Vagina (tissue), 2 donors: ENCODE data around the gene NSUN3. TPM values are rescaled to one million over a fixed set of nuclear protein-coding genes. Genes with fewer than 3 reads are reported as not detected.

Experiments used
- DNase-seq, 2 donors: peaks; one replicate each; pipeline ENCODE4 v3.0.0-alpha.2; 2017; ENCODE audit errors: extremely low spot score in 2 of 2
- H3K27ac ChIP-seq: fragments of 200-600 bp; sonication (generic); one replicate; pipeline ENCODE4 v1.5.1; 2019
- H3K27me3 ChIP-seq: fragments of 200-600 bp; sonication (generic); one replicate; pipeline ENCODE4 v1.5.1; 2019
- H3K36me3 ChIP-seq, 2 donors: fragments of 200-600 bp; sonication (generic); one replicate each; pipeline ENCODE4 v1.5.1; 2017 to 2019
- H3K4me1 ChIP-seq: fragments of 200-600 bp; sonication (generic); one replicate; pipeline ENCODE4 v1.5.1; 2019
- H3K4me3 ChIP-seq, 2 donors: fragments of 200-600 bp; sonication (generic); 1 replicate in 1 of 2; 2 replicates in 1 of 2; pipeline ENCODE4 v1.5.1; 2016 to 2019
- H3K9me3 ChIP-seq: fragments of 200-600 bp; sonication (generic); one replicate; pipeline ENCODE4 v1.5.1; 2019
- CTCF ChIP-seq, 3 experiments: fragments of 450-650 bp in 2 of 3; fragments of 200-600 bp in 1 of 3; sonication (generic) in 1 of 3; IDR thresholded peaks; one replicate each; pipeline ENCODE4 v1.5.1; 2017 to 2019; ENCODE audit warnings: antibody characterized with exemption in 3 of 3, mild to moderate bottlenecking in 2 of 3, moderate library complexity in 2 of 3
- POLR2A ChIP-seq, 2 donors: fragments of 450-650 bp; IDR thresholded peaks; one replicate each; pipeline ENCODE4 v1.6.1; 2017; ENCODE audit warnings: antibody characterized with exemption in 2 of 2, mild to moderate bottlenecking in 2 of 2, moderate library complexity in 2 of 2
- POLR2AphosphoS5 ChIP-seq, 2 donors: sonication (generic); formaldehyde crosslinking; IDR thresholded peaks; one replicate each; pipeline ENCODE4 v1.9.0; 2017; ENCODE audit warnings: antibody characterized with exemption in 2 of 2, mild to moderate bottlenecking in 2 of 2, low read depth in 1 of 2; ENCODE audit not compliant: insufficient read depth in 1 of 2
- intact Hi-C: fragments of 100-400 bp; cut with DNase I; formaldehyde crosslinking; loops from one replicate; pipeline ENCODE4 v1.15.1; 2023
- total RNA-seq: library from RNA; depleted of rRNA; stranded (reverse); fragments of >200 nt; gene quantifications from one replicate; pipeline ENCODE4 v1.2.3, GENCODE V29; 2016

NSUN3 gene
- total RNA-seq, 1 donor from 2014 or later = 15.7 TPM

- Histone ChIP-seq H3K4me1 (no peaks in the 10 kb centered on the region), H3K27me3 (no peaks in the 10 kb centered on the region), H3K4me3 (no peak overlapping the region), H3K9me3 (no peaks in the 10 kb centered on the region), H3K27ac (no peak overlapping the region), H3K36me3 (no peaks in the 10 kb centered on the region)
- intact Hi-C loops = no loop called here
- DNase-seq = no peak
- TF ChIP-seq CTCF (IDR thresholded peaks at IDR 0.05) (no peak), POLR2AphosphoS5 (IDR thresholded peaks at IDR 0.05; ENCODE audit: insufficient read depth in 1 of 2, low read depth in 1 of 2) (no peak), POLR2A (IDR thresholded peaks at IDR 0.05) (no peak)
These were observed 58.3 kb downstream of the NSUN3 start for GRCh38 chr3:94121161-94121560.

- TF ChIP-seq POLR2AphosphoS5 (IDR thresholded peaks at IDR 0.05; ENCODE audit: insufficient read depth in 1 of 2, low read depth in 1 of 2) = no peak
- TF ChIP-seq POLR2A (IDR thresholded peaks at IDR 0.05) = no peak
- no peak for TF ChIP-seq CTCF (IDR thresholded peaks at IDR 0.05)
- Histone ChIP-seq H3K36me3 (peaks cover 0 to 3% of the 10 kb centered on the region in 2 donors), H3K9me3 (no peaks in the 10 kb centered on the region), H3K27ac (no peak overlapping the region), H3K27me3 (no peaks in the 10 kb centered on the region), H3K4me3 (no peak overlapping the region), H3K4me1 (no peaks in the 10 kb centered on the region)
- no peak for DNase-seq
- intact Hi-C loops = no loop called here
These were observed 64.3 kb downstream of the NSUN3 start for GRCh38 chr3:94127115-94127514.

- Histone ChIP-seq H3K4me1 (no peaks in the 10 kb centered on the region), H3K36me3 (peaks cover 0 to 3% of the 10 kb centered on the region in 2 donors), H3K27ac (no peak overlapping the region), H3K4me3 (no peak overlapping the region), H3K9me3 (no peaks in the 10 kb centered on the region), H3K27me3 (no peaks in the 10 kb centered on the region)
- TF ChIP-seq POLR2A (IDR thresholded peaks at IDR 0.05) = no peak
- TF ChIP-seq POLR2AphosphoS5 (IDR thresholded peaks at IDR 0.05; ENCODE audit: insufficient read depth in 1 of 2, low read depth in 1 of 2) = no peak
- no peak for TF ChIP-seq CTCF (IDR thresholded peaks at IDR 0.05)
- intact Hi-C loops = no loop called here
- no peak for DNase-seq
These were observed 67.8 kb downstream of the NSUN3 start for GRCh38 chr3:94130690-94131089.

- Histone ChIP-seq H3K9me3 (no peaks in the 10 kb centered on the region), H3K4me3 (no peak overlapping the region), H3K27ac (no peak overlapping the region), H3K36me3 (peaks cover 0 to 3% of the 10 kb centered on the region in 2 donors), H3K4me1 (no peaks in the 10 kb centered on the region), H3K27me3 (no peaks in the 10 kb centered on the region)
- intact Hi-C loops = no loop called here
- TF ChIP-seq POLR2A (IDR thresholded peaks at IDR 0.05) = no peak
- TF ChIP-seq POLR2AphosphoS5 (IDR thresholded peaks at IDR 0.05; ENCODE audit: insufficient read depth in 1 of 2, low read depth in 1 of 2) = no peak
- TF ChIP-seq CTCF (IDR thresholded peaks at IDR 0.05) = no peak
- no peak for DNase-seq
These were observed 69.9 kb downstream of the NSUN3 start for GRCh38 chr3:94132777-94133176.

GRCh38 chr3:94136133-94136532 is 73.3 kb downstream of the NSUN3 start:
- H3K36me3 ChIP-seq = no peaks in the 10 kb centered on the region
- DNase-seq = no peak
- no peaks in the 10 kb centered on the region for H3K4me1 ChIP-seq
- no peak overlapping the region for H3K27ac ChIP-seq
- intact Hi-C loops = no loop called here
- H3K9me3 ChIP-seq = no peaks in the 10 kb centered on the region
- H3K27me3 ChIP-seq = no peaks in the 10 kb centered on the region
- H3K4me3 ChIP-seq = no peak overlapping the region
- TF ChIP-seq POLR2AphosphoS5 (IDR thresholded peaks at IDR 0.05; ENCODE audit: insufficient read depth in 1 of 2, low read depth in 1 of 2) = no peak
